ENCODE measurements around the gene NR3C1.

DNA sequence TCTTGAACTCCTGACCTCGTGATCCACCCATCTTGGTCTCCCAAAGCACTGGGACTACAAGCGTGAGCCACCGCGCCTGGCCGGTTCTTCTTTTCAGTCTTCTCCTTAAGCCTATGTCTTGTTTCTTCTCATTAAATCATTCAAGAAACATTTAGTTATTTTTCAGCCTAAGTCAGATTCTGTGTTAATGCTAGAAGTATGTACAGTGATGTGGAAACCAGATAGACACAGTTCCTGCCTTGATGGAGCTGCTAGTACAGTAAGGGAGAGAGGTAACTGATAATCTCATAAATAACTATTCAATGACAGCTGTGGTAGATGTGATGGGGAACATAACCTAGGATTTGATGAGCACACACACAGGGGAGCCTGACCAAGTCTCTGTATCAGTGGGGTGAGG, 46.3 kb upstream of the NR3C1 start:
- TF ChIP-seq, protein P1, sequence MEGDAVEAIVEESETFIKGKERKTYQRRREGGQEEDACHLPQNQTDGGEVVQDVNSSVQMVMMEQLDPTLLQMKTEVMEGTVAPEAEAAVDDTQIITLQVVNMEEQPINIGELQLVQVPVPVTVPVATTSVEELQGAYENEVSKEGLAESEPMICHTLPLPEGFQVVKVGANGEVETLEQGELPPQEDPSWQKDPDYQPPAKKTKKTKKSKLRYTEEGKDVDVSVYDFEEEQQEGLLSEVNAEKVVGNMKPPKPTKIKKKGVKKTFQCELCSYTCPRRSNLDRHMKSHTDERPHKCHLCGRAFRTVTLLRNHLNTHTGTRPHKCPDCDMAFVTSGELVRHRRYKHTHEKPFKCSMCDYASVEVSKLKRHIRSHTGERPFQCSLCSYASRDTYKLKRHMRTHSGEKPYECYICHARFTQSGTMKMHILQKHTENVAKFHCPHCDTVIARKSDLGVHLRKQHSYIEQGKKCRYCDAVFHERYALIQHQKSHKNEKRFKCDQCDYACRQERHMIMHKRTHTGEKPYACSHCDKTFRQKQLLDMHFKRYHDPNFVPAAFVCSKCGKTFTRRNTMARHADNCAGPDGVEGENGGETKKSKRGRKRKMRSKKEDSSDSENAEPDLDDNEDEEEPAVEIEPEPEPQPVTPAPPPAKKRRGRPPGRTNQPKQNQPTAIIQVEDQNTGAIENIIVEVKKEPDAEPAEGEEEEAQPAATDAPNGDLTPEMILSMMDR (IDR thresholded peaks at IDR 0.05 in 4 of 5, conservative IDR thresholded peaks at IDR 0.05 in 1 of 5): no peak
- TF ChIP-seq POLR2A (IDR thresholded peaks at IDR 0.05): no peak

Data from gastrocnemius medialis (tissue), 4 donors.